ENCODE results near the gene TTLL11.

DNA sequence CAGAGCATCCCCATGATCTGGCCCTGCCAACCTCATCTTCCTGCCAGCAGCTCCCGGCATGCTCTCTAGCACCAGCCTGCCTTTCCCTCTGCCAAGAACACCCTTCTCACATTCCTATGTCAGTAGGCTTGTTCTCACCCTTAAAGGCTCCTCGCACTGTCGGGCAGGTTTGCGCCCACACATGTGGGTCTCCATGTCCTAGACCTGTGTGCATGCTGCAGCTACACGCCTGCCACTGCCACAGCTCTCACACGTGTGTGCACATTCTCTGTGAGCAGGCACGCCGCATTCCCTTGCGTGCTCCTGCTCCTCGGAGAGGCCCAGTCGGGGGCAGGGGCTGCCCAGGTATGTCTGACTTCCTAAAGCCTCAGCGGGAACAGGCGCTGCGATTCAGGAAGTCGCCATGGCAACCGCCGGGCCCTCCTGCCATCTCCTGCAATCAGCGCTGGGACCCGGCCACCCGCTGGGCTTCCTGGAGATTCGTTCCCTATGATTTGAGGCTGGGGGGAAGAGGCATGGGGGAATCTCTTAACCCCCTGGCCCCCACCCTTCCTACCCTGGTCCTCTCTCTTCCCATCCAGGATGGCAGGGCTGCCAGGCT lies 38.4 kb upstream of the TTLL11 start:
- TF ChIP-seq, protein P1, sequence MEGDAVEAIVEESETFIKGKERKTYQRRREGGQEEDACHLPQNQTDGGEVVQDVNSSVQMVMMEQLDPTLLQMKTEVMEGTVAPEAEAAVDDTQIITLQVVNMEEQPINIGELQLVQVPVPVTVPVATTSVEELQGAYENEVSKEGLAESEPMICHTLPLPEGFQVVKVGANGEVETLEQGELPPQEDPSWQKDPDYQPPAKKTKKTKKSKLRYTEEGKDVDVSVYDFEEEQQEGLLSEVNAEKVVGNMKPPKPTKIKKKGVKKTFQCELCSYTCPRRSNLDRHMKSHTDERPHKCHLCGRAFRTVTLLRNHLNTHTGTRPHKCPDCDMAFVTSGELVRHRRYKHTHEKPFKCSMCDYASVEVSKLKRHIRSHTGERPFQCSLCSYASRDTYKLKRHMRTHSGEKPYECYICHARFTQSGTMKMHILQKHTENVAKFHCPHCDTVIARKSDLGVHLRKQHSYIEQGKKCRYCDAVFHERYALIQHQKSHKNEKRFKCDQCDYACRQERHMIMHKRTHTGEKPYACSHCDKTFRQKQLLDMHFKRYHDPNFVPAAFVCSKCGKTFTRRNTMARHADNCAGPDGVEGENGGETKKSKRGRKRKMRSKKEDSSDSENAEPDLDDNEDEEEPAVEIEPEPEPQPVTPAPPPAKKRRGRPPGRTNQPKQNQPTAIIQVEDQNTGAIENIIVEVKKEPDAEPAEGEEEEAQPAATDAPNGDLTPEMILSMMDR (IDR thresholded peaks at IDR 0.05) = no peak
- TF ChIP-seq POLR2A (IDR thresholded peaks at IDR 0.05) (no peak), POLR2AphosphoS5 (IDR thresholded peaks at IDR 0.05) (no peak)

Data from suprapubic skin (tissue), 4 donors.